DND-41 (cell line): ENCODE measurements around the gene RAVER2.

Source experiments
- CTCF ChIP-seq: IDR thresholded peaks from 2 replicates; pipeline ENCODE4 v1.5.1; 2012; ENCODE audit warnings: borderline replicate concordance, low read length, moderate library complexity, mild to moderate bottlenecking; ENCODE audit not compliant: poor library complexity, severe bottlenecking; ENCODE audit errors: extremely low read depth
- EZH2 ChIP-seq: IDR thresholded peaks from 3 replicates; pipeline ENCODE4 v1.6.1; 2012; ENCODE audit warnings: borderline replicate concordance, low read depth, mild to moderate bottlenecking, moderate library complexity, low read length, inconsistent platforms; ENCODE audit not compliant: severe bottlenecking

DNA sequence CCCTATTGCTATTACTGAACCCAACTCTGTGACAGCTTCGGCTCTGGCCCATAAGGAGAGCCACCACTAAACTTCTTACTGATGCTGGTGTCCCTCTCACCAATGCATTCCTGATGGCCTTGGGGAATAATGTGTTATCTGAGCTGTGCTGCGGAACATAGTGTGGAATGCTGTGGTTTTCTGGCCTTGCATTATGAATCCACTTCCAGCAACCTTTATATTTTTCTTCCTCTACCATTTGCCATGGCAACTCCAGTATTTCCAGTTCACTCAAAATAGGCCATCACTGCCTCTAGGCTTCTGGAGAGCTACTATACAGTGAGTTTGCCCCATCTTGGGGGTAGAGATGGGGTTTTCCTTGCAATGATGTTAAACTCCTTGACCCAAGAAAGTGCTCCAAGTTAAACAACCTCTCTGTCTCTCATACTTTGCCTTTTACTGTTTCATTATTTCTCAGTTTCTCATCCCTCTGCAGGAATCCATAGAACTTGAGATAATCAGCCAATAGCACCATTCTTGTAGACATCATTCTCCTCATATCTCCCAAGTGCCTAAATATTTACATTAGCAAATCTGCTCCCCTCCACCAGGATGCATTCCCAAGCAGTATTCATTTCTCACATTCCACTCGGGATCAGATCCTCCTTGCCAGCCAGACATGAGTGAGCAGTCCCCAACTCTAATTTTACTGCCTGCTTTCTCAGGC, 11.1 kb upstream of the RAVER2 start:
- TF ChIP-seq EZH2 (no peak), CTCF (no peak)
